PC-9 (cell line): Measurements from ENCODE around the gene CHD1L. TPM values are rescaled to one million over a fixed set of nuclear protein-coding genes. Genes with fewer than 3 reads are reported as not detected.

Source experiments
- BruUV-seq: library from RNA; stranded (reverse); fragments of 400-500 nt; replicated peaks from 2 replicates; lab custom pipeline; 2021; lab: Mats Ljungman, UMichigan
- CTCF ChIA-PET: fragments of 300-600 bp; sonication (Branson Sonifier 250); formaldehyde crosslinking; loops from one replicate; lab custom pipeline; 2022; ENCODE audit warnings: antibody characterized with exemption; lab: Charles Lee
- POLR2A ChIA-PET: fragments of 300-600 bp; sonication (Branson Sonifier 250); formaldehyde crosslinking; loops from one replicate; lab custom pipeline; 2022; ENCODE audit warnings: antibody characterized with exemption; ENCODE audit not compliant: unreplicated experiment; lab: Charles Lee
- DNase-seq, 2 experiments: peaks; one replicate each; pipeline versions ENCODE4 v3.0.0 to v3.0.0-alpha.2; 2015 to 2022; ENCODE audit warnings: mixed read lengths in 1 of 2
- H2AFZ ChIP-seq: fragments of 200-600 bp; sonication (generic); 2 replicates; pipeline ENCODE4 v1.8.1; 2017; ENCODE audit warnings: antibody characterized with exemption
- H3F3A ChIP-seq: fragments of 200-600 bp; sonication (generic); 2 replicates; pipeline ENCODE4 v1.8.1; 2017; ENCODE audit warnings: antibody characterized with exemption, mild to moderate bottlenecking, low read depth; ENCODE audit not compliant: insufficient read depth
- H3K27ac ChIP-seq: fragments of 200-600 bp; sonication (generic); 2 replicates; pipeline ENCODE4 v1.6.1; 2016; ENCODE audit warnings: mixed run types
- H3K27me3 ChIP-seq: fragments of 200-600 bp; sonication (generic); 2 replicates; pipeline ENCODE4 v1.6.1; 2016; ENCODE audit warnings: low read depth, mixed run types; ENCODE audit not compliant: insufficient read depth
- H3K36me3 ChIP-seq: fragments of 200-600 bp; sonication (generic); 2 replicates; pipeline ENCODE4 v1.6.1; 2016; ENCODE audit warnings: low read depth, mixed run types
- H3K4me1 ChIP-seq: fragments of 200-600 bp; sonication (generic); replicated peaks from 2 replicates; pipeline ENCODE4 v1.6.1; 2016; ENCODE audit warnings: mixed run types; ENCODE audit not compliant: insufficient read depth
- H3K4me2 ChIP-seq: fragments of 200-600 bp; sonication (generic); 2 replicates; pipeline ENCODE4 v1.6.1; 2017; ENCODE audit warnings: mixed run types
- H3K4me3 ChIP-seq: fragments of 200-600 bp; sonication (generic); 2 replicates; pipeline ENCODE4 v1.6.1; 2016; ENCODE audit warnings: mixed run types
- H3K79me2 ChIP-seq: fragments of 200-600 bp; sonication (generic); 2 replicates; pipeline ENCODE4 v1.6.1; 2017; ENCODE audit warnings: low read depth, mixed run types
- H3K9me2 ChIP-seq: fragments of 200-600 bp; sonication (generic); 2 replicates; pipeline ENCODE4 v1.8.1; 2017; ENCODE audit warnings: mild to moderate bottlenecking; ENCODE audit not compliant: insufficient read depth
- H3K9me3 ChIP-seq: fragments of 200-600 bp; sonication (generic); 2 replicates; pipeline ENCODE4 v1.8.1; 2016; ENCODE audit warnings: low read depth; ENCODE audit not compliant: insufficient read depth
- H4K20me1 ChIP-seq: fragments of 200-600 bp; sonication (generic); 2 replicates; pipeline ENCODE4 v1.8.1; 2017; ENCODE audit not compliant: insufficient read depth
- EZH2 ChIP-seq: fragments of 200-600 bp; sonication (generic); IDR thresholded peaks from 2 replicates; pipeline ENCODE4 v1.8.0; 2017; ENCODE audit warnings: antibody characterized with exemption, low read depth
- intact Hi-C: fragments of 100-400 bp; cut with micrococcal nuclease; formaldehyde crosslinking; loops from one replicate; pipeline ENCODE4 v1.10.0; 2022; ENCODE audit not compliant: unreplicated experiment
- total RNA-seq: library from RNA; stranded (reverse); gene quantifications from 2 replicates; pipeline ENCODE4 v1.2.3, GENCODE V29; 2021
- TF ChIP-seq, protein P1 (sequence below): fragments of 200-600 bp; sonication (generic); conservative IDR thresholded peaks from 2 replicates; pipeline ENCODE4 v1.6.1; 2017; ENCODE audit warnings: mixed run types, antibody characterized with exemption, mild to moderate bottlenecking, moderate library complexity

The CHD1L gene
- total RNA-seq, 1 experiment from 2014 or later = 31.8 TPM

DNA sequence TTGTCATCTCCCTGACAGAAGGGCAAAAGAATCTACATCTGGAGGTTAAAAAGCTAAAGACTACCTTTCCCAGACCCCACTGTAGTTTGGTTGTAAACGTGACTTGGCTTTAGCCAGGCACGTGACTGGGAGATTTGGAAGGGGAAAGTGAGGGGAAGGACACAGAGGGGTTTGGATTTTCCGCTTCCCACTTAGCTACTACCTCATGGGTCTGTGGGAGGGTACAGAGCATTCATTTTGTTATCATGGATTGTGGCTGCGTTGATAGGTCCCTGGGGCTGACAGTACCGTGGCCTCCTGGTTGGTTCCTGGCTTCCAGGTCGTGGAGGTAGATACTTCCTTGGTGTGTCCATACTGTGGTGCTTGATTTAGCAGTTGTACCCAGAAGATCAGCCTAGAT lies 2.6 kb downstream of the CHD1L start:
- Histone ChIP-seq H3K27me3 (no peaks in the 10 kb centered on the region), H2AFZ (no peak overlapping the region), H3K9me3 (no peaks in the 10 kb centered on the region), H3K36me3 (0 out of 2 replicates have a peak, but pooled peaks cover 4% of the 10 kb centered on the region), H3K27ac (no peak overlapping the region), H4K20me1 (peaks cover 5% of the 10 kb centered on the region; the same call in 1 of the 2 replicates), H3F3A (no peaks in the 10 kb centered on the region), H3K4me2 (peak overlapping the region; percentile 93; the same call in 1 of the 2 replicates), H3K4me1 (peaks cover 27% of the 10 kb centered on the region), H3K79me2 (peaks cover 71% of the 10 kb centered on the region), H3K4me3 (no peak overlapping the region), H3K9me2 (no peaks in the 10 kb centered on the region)
- intact Hi-C loops = no loop called here
- CTCF ChIA-PET = no interaction called here
- POLR2A ChIA-PET = no interaction called here
- DNase-seq = no peak
- TF ChIP-seq EZH2 = no peak
- TF ChIP-seq, protein P1, sequence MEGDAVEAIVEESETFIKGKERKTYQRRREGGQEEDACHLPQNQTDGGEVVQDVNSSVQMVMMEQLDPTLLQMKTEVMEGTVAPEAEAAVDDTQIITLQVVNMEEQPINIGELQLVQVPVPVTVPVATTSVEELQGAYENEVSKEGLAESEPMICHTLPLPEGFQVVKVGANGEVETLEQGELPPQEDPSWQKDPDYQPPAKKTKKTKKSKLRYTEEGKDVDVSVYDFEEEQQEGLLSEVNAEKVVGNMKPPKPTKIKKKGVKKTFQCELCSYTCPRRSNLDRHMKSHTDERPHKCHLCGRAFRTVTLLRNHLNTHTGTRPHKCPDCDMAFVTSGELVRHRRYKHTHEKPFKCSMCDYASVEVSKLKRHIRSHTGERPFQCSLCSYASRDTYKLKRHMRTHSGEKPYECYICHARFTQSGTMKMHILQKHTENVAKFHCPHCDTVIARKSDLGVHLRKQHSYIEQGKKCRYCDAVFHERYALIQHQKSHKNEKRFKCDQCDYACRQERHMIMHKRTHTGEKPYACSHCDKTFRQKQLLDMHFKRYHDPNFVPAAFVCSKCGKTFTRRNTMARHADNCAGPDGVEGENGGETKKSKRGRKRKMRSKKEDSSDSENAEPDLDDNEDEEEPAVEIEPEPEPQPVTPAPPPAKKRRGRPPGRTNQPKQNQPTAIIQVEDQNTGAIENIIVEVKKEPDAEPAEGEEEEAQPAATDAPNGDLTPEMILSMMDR = no peak
- no TSS peak for BruUV-seq

DNA sequence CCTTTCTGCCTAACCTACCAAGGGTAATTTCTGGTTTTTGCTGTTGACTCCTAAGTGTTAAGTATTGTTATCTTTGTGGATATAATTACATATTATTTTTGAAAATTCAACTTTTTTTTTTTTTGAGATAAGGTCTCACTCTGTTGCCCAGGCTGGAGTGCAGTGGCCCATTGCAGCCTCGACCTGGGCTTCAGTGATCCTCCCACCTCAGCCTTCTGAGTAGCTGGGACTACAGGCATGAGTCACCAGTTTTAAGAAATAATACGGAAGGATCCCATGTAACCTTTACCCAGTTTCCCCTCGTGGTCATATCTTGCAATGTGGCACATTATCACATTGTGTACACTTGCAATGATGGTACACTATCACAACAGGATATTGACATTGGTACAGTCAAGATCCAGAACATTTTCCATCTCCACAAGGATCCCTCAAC lies 3.1 kb downstream of the CHD1L start:
- BruUV-seq = no TSS peak
- H3K4me3 ChIP-seq = no peak overlapping the region

DNA sequence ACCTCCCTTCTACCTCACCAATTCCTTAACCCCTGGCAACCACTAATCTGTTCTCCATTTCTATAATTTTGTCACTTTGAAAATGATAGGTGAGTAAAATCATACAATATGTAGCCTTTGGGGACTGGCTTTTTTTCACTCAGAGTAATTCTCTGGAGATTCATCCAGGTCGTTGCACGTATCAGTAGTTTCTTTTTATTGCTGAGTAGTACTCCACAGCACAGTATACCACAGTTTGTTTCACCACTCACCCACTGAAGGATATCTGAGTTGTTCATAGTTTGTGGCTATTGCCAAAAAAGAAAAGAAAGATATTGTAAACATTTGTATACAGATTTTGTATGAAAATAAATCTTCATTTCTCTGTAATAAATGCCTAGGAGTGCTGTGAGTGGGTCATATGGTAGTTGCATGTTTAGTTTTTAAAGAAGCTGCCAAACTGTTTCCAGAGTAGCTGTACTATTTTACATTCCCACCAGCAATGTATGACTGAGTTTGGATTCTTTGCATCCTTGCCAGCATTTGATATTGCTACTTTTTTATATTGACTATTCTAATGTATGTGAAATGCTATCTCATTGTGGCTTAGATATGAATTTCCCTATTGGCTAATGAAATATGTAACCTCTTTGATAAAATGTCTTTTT lies 3.7 kb downstream of the CHD1L start:
- TF ChIP-seq, protein P1 = no peak
- no peak for TF ChIP-seq EZH2
- no peaks in the 10 kb centered on the region for H3K9me3 ChIP-seq
- H3K9me2 ChIP-seq = no peaks in the 10 kb centered on the region
- H3K36me3 ChIP-seq = 0 out of 2 replicates have a peak, but pooled peaks cover 4% of the 10 kb centered on the region
- BruUV-seq = no TSS peak
- H3K79me2 ChIP-seq = peaks cover 81% of the 10 kb centered on the region
- H3K4me3 ChIP-seq = no peak overlapping the region
- no peak for DNase-seq
- no peak overlapping the region for H3K27ac ChIP-seq
- H2AFZ ChIP-seq = no peak overlapping the region
- no peaks in the 10 kb centered on the region for H3F3A ChIP-seq
- CTCF ChIA-PET = no interaction called here
- intact Hi-C loops = no loop called here
- peaks cover 27% of the 10 kb centered on the region for H3K4me1 ChIP-seq
- H3K27me3 ChIP-seq = no peaks in the 10 kb centered on the region
- peaks cover 5% of the 10 kb centered on the region; the same call in 1 of the 2 replicates for H4K20me1 ChIP-seq
- no peak overlapping the region for H3K4me2 ChIP-seq
- POLR2A ChIA-PET = no interaction called here

More for the DNA sequence above, 3.1 kb downstream of the CHD1L start:
- H3K4me1 ChIP-seq = peaks cover 27% of the 10 kb centered on the region
- no peak for TF ChIP-seq EZH2
- TF ChIP-seq, protein P1 = no peak
- DNase-seq = no peak
- H3K9me3 ChIP-seq = no peaks in the 10 kb centered on the region
- CTCF ChIA-PET = no interaction called here
- H3K4me2 ChIP-seq = 0 out of 2 replicates have a peak overlapping the region, but pooled peaks have one; percentile 93
- peaks cover 5% of the 10 kb centered on the region; the same call in 1 of the 2 replicates for H4K20me1 ChIP-seq
- H2AFZ ChIP-seq = no peak overlapping the region
- no peaks in the 10 kb centered on the region for H3F3A ChIP-seq
- H3K9me2 ChIP-seq = no peaks in the 10 kb centered on the region
- no peaks in the 10 kb centered on the region for H3K27me3 ChIP-seq
- H3K27ac ChIP-seq = no peak overlapping the region
- POLR2A ChIA-PET = no interaction called here
- intact Hi-C loops = no loop called here
- H3K36me3 ChIP-seq = 0 out of 2 replicates have a peak, but pooled peaks cover 4% of the 10 kb centered on the region
- peaks cover 75% of the 10 kb centered on the region for H3K79me2 ChIP-seq
